ENCODE data around the gene TYSND1. TPM values are rescaled to one million over a fixed set of nuclear protein-coding genes. Genes with fewer than 3 reads are reported as not detected.
"Not testable (repeated sequence)": the region's sequence is repeated elsewhere in the genome, so short reads cannot be mapped to it uniquely, and the experiment has no call there.

Gene TYSND1
- polyA plus RNA-seq, 1 donor from 2014 or later = 21.0 TPM

- H3K9me3 Mint-ChIP-seq = no peaks in the 10 kb centered on the region
- H3K36me3 Mint-ChIP-seq = peaks cover 10% of the 10 kb centered on the region
- no peaks in the 10 kb centered on the region for H3K27me3 Mint-ChIP-seq
- peaks cover 3 to 6% (median 4%) of the 10 kb centered on the region in 3 donors for H3K4me1 Mint-ChIP-seq
- no peak overlapping the region for H3K4me3 Mint-ChIP-seq
- no peak overlapping the region for H3K27ac Mint-ChIP-seq
These were observed 28.3 kb downstream of the TYSND1 start for GRCh38 chr10:70118196-70118595.

GRCh38 chr10:70117646-70118045 is 28.9 kb downstream of the TYSND1 start:
- H3K4me3 Mint-ChIP-seq = no peak overlapping the region

GRCh38 chr10:70115948-70116682 is 30.4 kb downstream of the TYSND1 start:
- no peaks in the 10 kb centered on the region for H3K27me3 Mint-ChIP-seq
- no peak overlapping the region for H3K4me3 Mint-ChIP-seq
- H3K27ac Mint-ChIP-seq = peak overlapping the region in 1 of 3 donors; percentile 14
- H3K9me3 Mint-ChIP-seq = no peaks in the 10 kb centered on the region
- H3K4me1 Mint-ChIP-seq = peaks cover 3 to 6% (median 4%) of the 10 kb centered on the region in 3 donors
- peaks cover 11% of the 10 kb centered on the region for H3K36me3 Mint-ChIP-seq

More at GRCh38 chr10:70117646-70118045, 28.9 kb downstream of the TYSND1 start:
- Mint-ChIP-seq H3K27ac (no peak overlapping the region), H3K27me3 (no peaks in the 10 kb centered on the region), H3K9me3 (no peaks in the 10 kb centered on the region), H3K4me1 (peaks cover 3 to 6% (median 4%) of the 10 kb centered on the region in 3 donors), H3K36me3 (peaks cover 11% of the 10 kb centered on the region)

GRCh38 chr10:70114902-70115301 is 31.6 kb downstream of the TYSND1 start:
- Mint-ChIP-seq H3K9me3 (no peaks in the 10 kb centered on the region), H3K27me3 (no peaks in the 10 kb centered on the region), H3K27ac (peak overlapping the region in 1 of 3 donors; percentile 26), H3K4me1 (peaks cover 3 to 6% (median 4%) of the 10 kb centered on the region in 3 donors), H3K4me3 (no peak overlapping the region), H3K36me3 (peaks cover 9% of the 10 kb centered on the region)

GRCh38 chr10:70112071-70112470 is 34.4 kb downstream of the TYSND1 start:
- no peaks in the 10 kb centered on the region for H3K27me3 Mint-ChIP-seq

GRCh38 chr10:70111496-70111895 is 35.0 kb downstream of the TYSND1 start:
- Mint-ChIP-seq H3K27me3 (no peaks in the 10 kb centered on the region), H3K36me3 (peaks cover 9% of the 10 kb centered on the region), H3K27ac (no peak overlapping the region)

More at GRCh38 chr10:70112071-70112470, 34.4 kb downstream of the TYSND1 start:
- Mint-ChIP-seq H3K27ac (no peak overlapping the region), H3K4me1 (peaks cover 6 to 10% (median 6%) of the 10 kb centered on the region in 3 donors), H3K9me3 (no peaks in the 10 kb centered on the region), H3K36me3 (peaks cover 9% of the 10 kb centered on the region), H3K4me3 (no peak overlapping the region)

GRCh38 chr10:70109064-70109729 is 37.3 kb downstream of the TYSND1 start:
- H3K4me3 Mint-ChIP-seq = no peak overlapping the region
- no peaks in the 10 kb centered on the region for H3K9me3 Mint-ChIP-seq
- H3K27me3 Mint-ChIP-seq = no peaks in the 10 kb centered on the region
- H3K27ac Mint-ChIP-seq = no peak overlapping the region
- peaks cover 0 to 6% (median 2%) of the 10 kb centered on the region in 3 donors for H3K4me1 Mint-ChIP-seq
- H3K36me3 Mint-ChIP-seq = peaks cover 7% of the 10 kb centered on the region

More at GRCh38 chr10:70111496-70111895, 35.0 kb downstream of the TYSND1 start:
- no peak overlapping the region for H3K4me3 Mint-ChIP-seq
- no peaks in the 10 kb centered on the region for H3K9me3 Mint-ChIP-seq
- H3K4me1 Mint-ChIP-seq = peaks cover 6 to 10% (median 6%) of the 10 kb centered on the region in 3 donors

- Mint-ChIP-seq H3K4me3 (no peak overlapping the region), H3K9me3 (no peaks in the 10 kb centered on the region), H3K4me1 (peaks cover 0 to 6% (median 2%) of the 10 kb centered on the region in 3 donors), H3K27me3 (no peaks in the 10 kb centered on the region), H3K36me3 (peaks cover 2% of the 10 kb centered on the region), H3K27ac (no peak overlapping the region)
These were observed 39.3 kb downstream of the TYSND1 start for GRCh38 chr10:70106958-70107791.

GRCh38 chr10:70101668-70102067 is 44.8 kb downstream of the TYSND1 start:
- Mint-ChIP-seq H3K4me1 (no peaks in the 10 kb centered on the region), H3K9me3 (peaks cover 0 to 4% (median 0%) of the 10 kb centered on the region in 3 donors), H3K27me3 (peaks cover 3% of the 10 kb centered on the region), H3K27ac (no peak overlapping the region), H3K36me3 (no peaks in the 10 kb centered on the region), H3K4me3 (no peak overlapping the region)

- not testable (repeated sequence) for H3K4me1 Mint-ChIP-seq, H3K36me3 Mint-ChIP-seq, H3K9me3 Mint-ChIP-seq, H3K4me3 Mint-ChIP-seq, H3K27me3 Mint-ChIP-seq
- H3K27ac Mint-ChIP-seq = peak overlapping the region in 1 of 3 donors; percentile 71
These were observed 45.4 kb downstream of the TYSND1 start for GRCh38 chr10:70101068-70101562.

GRCh38 chr10:70098271-70098670 is 48.2 kb downstream of the TYSND1 start:
- Mint-ChIP-seq H3K4me3 (no peak overlapping the region), H3K36me3 (no peaks in the 10 kb centered on the region), H3K27me3 (peaks cover 5% of the 10 kb centered on the region), H3K4me1 (no peaks in the 10 kb centered on the region), H3K27ac (no peak overlapping the region), H3K9me3 (peaks cover 0 to 4% (median 0%) of the 10 kb centered on the region in 3 donors)

- Mint-ChIP-seq H3K36me3 (no peaks in the 10 kb centered on the region), H3K4me3 (no peak overlapping the region), H3K27me3 (peaks cover 5% of the 10 kb centered on the region), H3K9me3 (peaks cover 0 to 4% (median 0%) of the 10 kb centered on the region in 3 donors), H3K4me1 (no peaks in the 10 kb centered on the region), H3K27ac (no peak overlapping the region)
These were observed 49.0 kb downstream of the TYSND1 start for GRCh38 chr10:70097459-70097858.

GRCh38 chr10:70096705-70097420 is 49.6 kb downstream of the TYSND1 start:
- Mint-ChIP-seq H3K4me1 (no peaks in the 10 kb centered on the region), H3K4me3 (no peak overlapping the region), H3K9me3 (peaks cover 0 to 4% (median 0%) of the 10 kb centered on the region in 3 donors), H3K36me3 (no peaks in the 10 kb centered on the region), H3K27ac (no peak overlapping the region), H3K27me3 (peaks cover 5% of the 10 kb centered on the region)

- no peak overlapping the region for H3K27ac Mint-ChIP-seq
- no peak overlapping the region for H3K4me3 Mint-ChIP-seq
- H3K9me3 Mint-ChIP-seq = no peaks in the 10 kb centered on the region
- H3K36me3 Mint-ChIP-seq = no peaks in the 10 kb centered on the region
- H3K4me1 Mint-ChIP-seq = no peaks in the 10 kb centered on the region
- H3K27me3 Mint-ChIP-seq = peaks cover 5% of the 10 kb centered on the region
These were observed 50.3 kb downstream of the TYSND1 start for GRCh38 chr10:70096016-70096704.

Data from IgD-negative memory B cell (primary cell).